Endothelial cell (in vitro differentiated cells): ENCODE results near the gene HYAL3. TPM values are rescaled to one million over a fixed set of nuclear protein-coding genes. Genes with fewer than 3 reads are reported as not detected.
A peak's percentile ranks its signal among the peaks of the same experiment; 100 is the strongest.

ENCODE experiments used
- DNase-seq: peaks from one replicate; pipeline ENCODE4 v3.0.0; 2021; ENCODE audit warnings: low spot score
- H3K27ac Mint-ChIP-seq: one replicate; pipeline ENCODE4 v1.8.0; 2021; ENCODE audit warnings: mixed read lengths, inconsistent platforms; ENCODE audit not compliant: unreplicated experiment
- H3K27me3 Mint-ChIP-seq: one replicate; pipeline ENCODE4 v1.8.0; 2021; ENCODE audit warnings: mild to moderate bottlenecking, moderate library complexity, mixed read lengths, inconsistent platforms; ENCODE audit not compliant: unreplicated experiment
- H3K36me3 Mint-ChIP-seq: one replicate; pipeline ENCODE4 v1.8.0; 2021; ENCODE audit warnings: mild to moderate bottlenecking, low read depth, mixed read lengths, inconsistent platforms; ENCODE audit not compliant: unreplicated experiment
- H3K4me1 Mint-ChIP-seq: one replicate; pipeline ENCODE4 v1.8.0; 2021; ENCODE audit warnings: mild to moderate bottlenecking, mixed read lengths, inconsistent platforms; ENCODE audit not compliant: unreplicated experiment
- H3K4me3 Mint-ChIP-seq: one replicate; pipeline ENCODE4 v1.8.0; 2021; ENCODE audit warnings: mild to moderate bottlenecking, mixed read lengths, inconsistent platforms; ENCODE audit not compliant: unreplicated experiment
- H3K9me3 Mint-ChIP-seq: one replicate; pipeline ENCODE4 v1.8.0; 2021; ENCODE audit warnings: mixed read lengths, inconsistent platforms; ENCODE audit not compliant: unreplicated experiment
- CTCF ChIP-seq: fragments of 200-600 bp; sonication (generic); IDR thresholded peaks from one replicate; pipeline ENCODE4 v1.5.0; 2021; ENCODE audit warnings: antibody characterized with exemption; ENCODE audit not compliant: unreplicated experiment
- total RNA-seq: library from RNA; stranded (reverse); fragmentation: NEBNext Ultra II Directional; extraction: Animal tissue kit (Norgen Biotek cat#: 25700); gene quantifications from one replicate; pipeline ENCODE4 v1.2.1, GENCODE V29; 2021; ENCODE audit not compliant: unreplicated experiment

The HYAL3 gene
- total RNA-seq, 1 donor from 2014 or later, result 12.7 TPM

- peaks cover 11% of the 10 kb centered on the region for H3K4me1 Mint-ChIP-seq
- no peak for DNase-seq
- H3K27ac Mint-ChIP-seq, result no peak overlapping the region
- H3K9me3 Mint-ChIP-seq, result no peaks in the 10 kb centered on the region
- TF ChIP-seq CTCF, result no peak
- H3K4me3 Mint-ChIP-seq, result no peak overlapping the region
- H3K27me3 Mint-ChIP-seq, result peaks cover 16% of the 10 kb centered on the region
- H3K36me3 Mint-ChIP-seq, result no peaks in the 10 kb centered on the region
Measured at GRCh38 chr3:50276762-50277101, 22.5 kb downstream of the HYAL3 start.

GRCh38 chr3:50275996-50276761 lies 23.0 kb downstream of the HYAL3 start:
- H3K27ac Mint-ChIP-seq, result no peak overlapping the region
- peak overlapping the region; percentile 69 for H3K4me3 Mint-ChIP-seq
- no peaks in the 10 kb centered on the region for H3K9me3 Mint-ChIP-seq
- no peak for DNase-seq
- peaks cover 16% of the 10 kb centered on the region for H3K4me1 Mint-ChIP-seq
- TF ChIP-seq CTCF, result no peak
- H3K27me3 Mint-ChIP-seq, result peaks cover 19% of the 10 kb centered on the region
- no peaks in the 10 kb centered on the region for H3K36me3 Mint-ChIP-seq

- H3K4me1 Mint-ChIP-seq, result peaks cover 16% of the 10 kb centered on the region
- TF ChIP-seq CTCF, result no peak
- H3K27ac Mint-ChIP-seq, result peak overlapping the region; percentile 42
- peaks cover 19% of the 10 kb centered on the region for H3K27me3 Mint-ChIP-seq
- H3K9me3 Mint-ChIP-seq, result no peaks in the 10 kb centered on the region
- no peak for DNase-seq
- peak overlapping the region; percentile 25 for H3K4me3 Mint-ChIP-seq
- H3K36me3 Mint-ChIP-seq, result no peaks in the 10 kb centered on the region
Measured at GRCh38 chr3:50275141-50275995, 23.8 kb downstream of the HYAL3 start.

- H3K4me3 Mint-ChIP-seq, result peak overlapping the region; percentile 56
- TF ChIP-seq CTCF, result peak; percentile 93
- DNase-seq, result peak; percentile 74
- peak overlapping the region; percentile 52 for H3K27ac Mint-ChIP-seq
- H3K9me3 Mint-ChIP-seq, result no peaks in the 10 kb centered on the region
- peaks cover 16% of the 10 kb centered on the region for H3K4me1 Mint-ChIP-seq
- H3K27me3 Mint-ChIP-seq, result peaks cover 21% of the 10 kb centered on the region
- H3K36me3 Mint-ChIP-seq, result no peaks in the 10 kb centered on the region
Measured at GRCh38 chr3:50274371-50275104, 24.7 kb downstream of the HYAL3 start.
